ENCODE data around the gene CNR2.

DNA sequence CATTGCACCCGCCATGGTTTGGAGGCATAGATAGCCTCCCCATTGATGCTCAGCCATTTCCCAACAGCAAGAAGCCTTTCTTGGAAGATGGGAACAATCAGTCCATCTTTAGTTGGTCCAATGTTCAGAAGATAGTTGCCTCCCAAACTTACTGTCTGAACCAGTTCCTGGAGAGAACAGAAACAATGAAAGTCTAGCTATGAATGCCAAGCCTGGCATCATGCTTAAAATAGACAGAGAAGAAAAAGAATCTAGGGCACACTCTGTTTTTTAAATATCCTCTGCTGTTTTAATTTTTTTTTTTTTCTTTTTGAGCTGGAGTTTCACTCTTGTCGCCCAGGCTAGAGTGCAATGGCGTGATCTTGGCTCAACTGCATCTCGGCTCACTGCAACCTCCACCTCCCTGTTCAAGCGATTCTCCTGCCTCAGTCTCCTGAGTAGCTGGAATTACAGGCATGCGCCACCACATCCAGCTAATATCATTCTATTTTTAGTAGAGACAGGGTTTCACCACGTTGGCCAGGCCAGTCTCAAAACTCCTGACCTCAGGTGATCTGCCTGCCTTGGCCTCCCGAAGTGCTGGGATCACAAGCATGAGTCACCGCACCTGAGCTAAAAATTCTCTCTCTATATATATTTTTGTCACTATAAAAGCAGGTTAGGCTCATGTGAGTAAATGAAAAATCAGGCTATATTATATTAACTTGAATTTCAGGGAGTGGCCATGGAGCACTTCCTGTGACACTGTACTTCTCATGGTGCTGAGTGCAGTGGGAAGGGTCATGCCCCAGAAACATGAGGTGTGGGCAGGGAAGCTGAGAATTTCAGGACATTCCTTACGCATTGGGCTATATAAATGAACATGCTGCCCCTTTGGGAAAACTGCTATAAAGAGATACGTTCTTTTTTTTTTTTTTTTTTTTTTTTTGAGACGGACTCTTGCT lies 64.2 kb downstream of the CNR2 start:
- TF ChIP-seq FOXA1 (IDR thresholded peaks at IDR 0.05) (no peak), ARNT (IDR thresholded peaks at IDR 0.05) (no peak), TARDBP (IDR thresholded peaks at IDR 0.05) (no peak), HDGF (IDR thresholded peaks at IDR 0.05; ENCODE audit: borderline replicate concordance) (no peak), SP1 (IDR thresholded peaks at IDR 0.05) (no peak), LEF1 (IDR thresholded peaks at IDR 0.05; ENCODE audit: borderline replicate concordance) (no peak), FOXM1 (IDR thresholded peaks at IDR 0.05; ENCODE audit: borderline replicate concordance) (no peak), NFRKB (IDR thresholded peaks at IDR 0.05) (no peak), FOXK2 (IDR thresholded peaks at IDR 0.05) (no peak)

Measured in HEK293T (cell line).